Measurements from ENCODE around the gene CYGB.
A peak's percentile ranks its signal among the peaks of the same experiment; 100 is the strongest.
"Not testable (repeated sequence)": the region's sequence is repeated elsewhere in the genome, so short reads cannot be mapped to it uniquely, and the experiment has no call there.

CYGB gene

DNA sequence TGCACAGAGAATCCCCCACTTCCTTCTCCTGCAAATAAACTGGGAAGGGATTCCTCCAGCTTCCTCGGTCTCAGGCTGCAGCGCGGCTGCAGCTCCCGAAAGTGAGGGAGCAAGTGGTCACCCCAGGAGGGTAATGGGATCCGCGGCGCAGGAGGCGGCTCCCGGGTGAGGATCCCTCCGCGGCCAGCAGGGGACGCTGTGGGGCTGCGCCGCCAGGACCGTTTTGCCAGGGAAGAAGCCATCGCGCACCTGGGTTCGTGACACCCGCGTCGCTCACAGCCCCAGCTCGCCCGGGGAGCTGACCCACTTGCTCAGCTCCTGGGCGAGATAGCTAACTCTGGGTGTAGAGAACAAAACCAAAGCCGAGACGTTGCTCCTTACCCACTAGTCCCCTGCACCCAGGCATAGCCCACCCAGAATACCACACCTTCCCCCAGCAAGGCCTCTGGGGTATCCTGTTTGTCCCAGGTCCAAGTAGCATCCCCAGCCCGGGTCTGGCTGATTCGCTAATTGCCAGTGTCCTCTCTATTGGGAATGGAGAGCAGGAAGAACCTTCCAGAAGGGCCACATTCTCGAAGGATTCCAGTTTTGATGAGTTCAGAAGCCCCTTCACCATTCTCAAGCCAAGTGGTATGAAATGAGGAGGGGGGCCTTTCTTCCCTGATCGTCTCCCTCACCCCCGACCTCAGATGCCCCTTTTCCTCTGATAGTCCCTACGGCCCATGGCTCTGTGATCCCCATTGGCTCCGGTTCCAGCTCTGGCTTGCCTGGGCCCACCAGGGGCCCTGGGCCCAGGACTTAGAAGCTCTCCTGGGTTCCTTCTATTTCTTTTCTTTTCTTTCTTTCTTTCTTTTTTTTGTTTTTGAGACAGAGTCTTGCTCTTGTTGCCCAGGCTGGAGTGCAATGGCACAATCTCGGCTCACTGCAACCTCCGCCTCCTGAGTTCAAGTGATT is 14.1 kb downstream of the CYGB start:
- DNase-seq: peak; percentile 72 to 88 (median 83)

DNA sequence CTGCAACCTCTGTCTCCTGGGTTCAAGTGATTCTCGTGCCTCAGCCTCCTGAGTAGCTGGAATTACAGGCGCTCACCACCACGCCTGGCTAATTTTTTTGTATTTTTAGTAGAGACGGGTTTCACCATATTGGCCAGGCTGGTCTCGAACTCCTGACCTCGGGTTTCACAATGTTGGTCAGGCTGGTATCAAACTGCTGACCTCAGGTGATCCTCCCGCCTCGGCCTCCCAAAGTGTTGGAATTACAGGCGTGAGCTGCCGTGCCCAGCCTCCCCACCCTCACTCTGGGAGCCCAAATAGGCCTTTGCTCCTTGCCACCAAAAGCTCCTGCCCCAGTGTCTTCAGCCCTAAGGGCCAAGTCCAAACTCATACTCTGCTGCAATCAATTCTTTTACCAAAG is 15.8 kb downstream of the CYGB start:
- not testable (repeated sequence) for DNase-seq

DNA sequence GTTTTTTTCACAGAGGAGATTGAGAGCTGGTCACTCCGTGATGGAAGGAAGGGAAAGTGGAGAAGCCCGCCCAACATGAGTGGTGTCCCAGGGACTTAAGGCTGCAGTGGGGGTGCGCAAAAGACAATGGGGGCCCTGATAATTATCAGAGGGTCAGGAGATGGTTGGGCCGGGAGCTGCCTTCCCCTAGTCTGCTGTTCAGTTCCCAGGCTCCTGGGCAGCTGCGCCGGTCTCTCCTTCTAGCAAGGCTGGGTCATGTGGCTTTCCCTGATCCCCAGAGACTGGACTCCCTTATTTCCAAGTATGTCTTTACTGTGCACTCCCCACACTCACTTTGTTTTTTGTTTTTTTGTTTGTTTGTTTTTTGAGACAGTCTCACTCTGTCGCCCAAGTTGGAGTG is 16.2 kb downstream of the CYGB start:
- DNase-seq: no peak

DNA sequence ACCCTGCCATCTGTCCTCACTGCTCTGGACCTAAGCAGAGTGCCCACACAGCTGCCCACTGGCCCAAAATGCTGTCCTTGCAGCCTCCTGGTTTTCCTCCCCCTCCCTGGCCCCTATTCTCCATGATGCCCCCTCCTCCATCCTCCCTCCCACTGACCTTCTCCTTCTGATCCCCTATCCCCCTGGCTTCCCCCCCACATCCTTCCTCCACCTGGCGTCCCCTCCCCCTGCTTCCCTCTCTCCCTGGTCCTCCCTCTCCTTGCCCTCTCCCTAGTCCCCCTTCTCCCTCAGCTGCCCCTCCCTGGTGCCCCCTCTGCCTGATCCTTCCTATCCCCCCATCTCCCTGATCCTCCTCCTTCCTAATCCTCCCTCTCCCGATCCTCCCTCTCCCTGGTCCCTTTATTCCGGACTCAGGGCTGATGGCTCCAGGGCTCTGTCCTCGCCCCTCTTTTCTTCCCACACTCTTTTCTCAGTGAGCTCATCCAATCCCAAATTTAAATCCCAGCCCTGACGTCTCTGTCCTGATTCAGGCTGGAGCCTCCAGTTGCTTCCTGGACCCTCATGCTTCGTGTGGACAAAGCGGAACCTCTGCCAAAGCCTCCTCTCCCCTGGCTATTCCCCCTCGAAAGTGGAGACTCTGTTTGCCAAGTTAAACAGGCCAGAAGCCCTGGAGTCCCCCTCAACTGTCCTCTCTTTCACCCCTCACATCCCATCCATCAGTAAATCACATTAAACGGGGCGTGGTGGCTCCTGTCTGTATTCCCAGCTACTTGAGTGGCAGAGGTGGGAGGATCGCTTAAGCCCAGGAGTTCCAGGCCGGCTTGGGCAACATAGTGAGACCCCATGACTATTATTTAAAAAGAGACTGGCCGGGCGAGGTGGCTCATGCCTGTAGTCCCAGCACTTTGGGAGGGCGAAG is 18.2 kb downstream of the CYGB start:
- DNase-seq: no peak

DNA sequence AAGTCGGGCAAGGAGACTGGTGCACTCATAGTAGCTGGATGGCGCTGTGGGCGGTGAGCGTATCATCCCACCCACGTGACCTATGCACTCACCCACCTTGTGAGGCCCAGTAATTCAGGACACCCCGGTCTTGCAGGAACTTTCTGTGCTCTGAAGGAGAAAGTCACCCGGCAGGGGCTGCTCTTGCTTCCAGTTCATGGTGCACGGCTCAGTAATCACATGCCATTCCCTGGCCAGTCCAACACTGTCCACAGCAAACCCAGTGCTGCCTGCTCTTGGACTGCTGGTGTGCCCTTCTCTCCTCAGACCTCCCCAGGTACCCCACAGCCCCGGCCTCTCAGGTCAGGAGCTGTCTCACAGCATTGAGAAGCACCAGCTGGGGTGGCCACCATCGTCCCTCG is 19.9 kb downstream of the CYGB start:
- DNase-seq: peak; percentile 84 to 95 (median 92)

DNA sequence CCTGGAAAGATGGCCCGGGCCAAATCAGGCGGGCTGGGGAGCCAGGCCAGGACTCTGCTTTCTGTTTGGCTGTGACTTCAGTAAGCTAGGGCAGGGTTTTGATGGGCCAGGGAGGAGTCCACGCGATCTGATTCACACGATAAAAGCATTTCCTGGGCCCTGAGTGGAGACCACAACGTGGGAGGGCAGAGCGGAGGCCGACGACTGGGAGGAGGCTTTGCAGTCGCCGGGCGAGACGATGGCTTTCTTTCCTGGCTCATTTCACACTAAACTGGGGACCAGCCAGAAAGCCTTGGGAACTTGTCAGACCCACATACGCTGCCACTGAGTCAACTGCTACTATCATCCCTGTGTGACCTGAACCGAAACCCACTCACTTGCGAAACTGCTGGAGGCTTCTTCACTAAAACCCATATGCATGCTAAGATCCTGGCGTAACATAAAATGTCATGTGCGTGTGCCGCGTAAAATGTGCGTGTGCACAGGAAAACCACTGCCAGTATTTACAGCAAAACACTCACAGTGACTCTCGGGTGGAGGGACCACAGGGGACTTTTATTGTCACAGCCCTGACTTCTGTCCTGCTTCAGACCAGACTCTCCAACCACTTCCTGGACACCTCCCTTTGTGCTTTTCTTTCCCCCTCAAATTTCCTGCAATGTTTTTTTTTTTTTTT is 22.1 kb downstream of the CYGB start:
- DNase-seq: peak; percentile 95 to 99 (median 96)

DNA sequence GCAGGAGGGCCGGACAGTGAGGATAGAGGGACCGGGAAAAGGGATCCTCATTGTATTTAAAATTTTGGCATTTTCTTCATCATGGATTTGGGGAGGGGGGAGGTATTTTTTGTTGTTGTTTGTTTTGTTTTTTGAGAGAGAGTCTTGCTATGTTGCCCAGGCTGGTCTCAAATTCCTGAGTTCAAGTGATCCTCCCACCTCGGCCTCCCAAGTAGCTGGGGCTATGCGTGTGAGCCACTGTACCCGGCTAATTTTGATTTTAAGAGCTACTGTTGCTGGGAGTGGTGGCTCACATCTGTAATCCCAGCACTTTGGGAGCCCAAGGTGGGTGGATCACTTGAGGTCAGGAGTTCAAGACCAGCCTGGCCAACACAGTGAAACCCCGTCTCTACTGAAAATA is 23.2 kb downstream of the CYGB start:
- not testable (repeated sequence) for DNase-seq

DNA sequence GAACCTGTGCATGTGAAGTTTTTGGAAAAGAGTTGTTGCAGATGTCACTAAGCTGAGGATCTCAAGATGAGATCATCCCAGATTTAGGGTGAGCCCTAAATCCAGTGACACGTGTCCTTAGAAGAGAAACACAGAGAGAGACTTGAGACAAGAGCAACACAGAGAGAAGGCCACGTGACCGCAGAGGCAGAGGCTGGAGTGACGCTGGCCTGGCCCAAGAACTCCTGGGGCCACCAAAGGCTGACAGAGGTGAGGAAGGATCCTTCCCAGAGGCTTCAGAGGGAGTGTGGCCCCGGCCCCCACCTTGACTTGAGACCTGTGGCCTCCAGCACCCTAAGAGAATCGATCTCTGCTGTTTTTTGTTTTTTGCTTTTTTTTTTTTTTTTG is 24.2 kb downstream of the CYGB start:
- DNase-seq: peak in 1 of 4 experiments; percentile 34

DNA sequence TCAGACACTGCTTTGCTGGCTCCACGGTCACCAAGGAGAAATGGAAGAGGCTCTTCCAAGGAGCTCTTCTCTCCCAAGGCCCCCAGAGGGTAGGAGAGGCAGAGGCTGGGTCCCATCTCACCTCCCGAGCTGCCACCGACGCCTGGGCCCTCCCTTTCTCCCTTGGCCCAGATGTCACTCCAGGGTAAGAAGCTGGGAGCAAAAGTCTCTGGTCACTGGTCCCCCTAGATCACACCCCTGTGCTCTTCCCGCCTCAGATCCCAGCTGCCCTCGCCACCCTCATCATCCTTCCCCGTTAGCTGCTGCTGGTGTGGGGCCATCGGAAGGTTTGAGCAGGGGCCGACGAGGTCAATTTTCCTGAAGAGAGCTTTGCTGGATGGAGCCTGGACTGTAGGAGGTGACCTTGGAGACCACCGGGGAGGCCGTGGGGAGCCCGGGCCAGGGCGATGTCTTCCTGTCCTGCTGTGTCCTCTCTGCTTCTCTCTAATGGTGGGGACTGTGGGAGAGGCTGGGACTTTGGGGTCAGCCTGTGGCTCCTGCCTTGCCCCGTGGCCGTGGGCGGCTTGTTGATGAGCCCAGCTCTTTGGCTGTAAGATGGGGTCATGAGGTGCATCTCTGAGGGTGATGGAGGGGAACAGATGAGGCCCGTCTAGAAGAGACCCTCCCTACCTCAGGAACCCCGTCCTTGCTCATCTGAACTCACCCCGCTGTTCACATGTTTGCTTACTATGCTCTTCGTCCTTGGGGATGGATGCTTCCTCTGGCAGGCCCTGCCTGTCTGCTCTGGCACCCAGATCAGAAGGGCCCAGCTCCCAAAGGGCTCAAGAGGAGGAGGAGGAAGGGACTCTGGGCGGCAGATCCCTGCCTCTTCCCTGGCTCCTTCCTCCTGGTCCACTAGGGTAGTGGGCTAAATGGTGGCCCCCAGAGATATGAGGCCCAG is 24.9 kb downstream of the CYGB start:
- DNase-seq: no peak

DNA sequence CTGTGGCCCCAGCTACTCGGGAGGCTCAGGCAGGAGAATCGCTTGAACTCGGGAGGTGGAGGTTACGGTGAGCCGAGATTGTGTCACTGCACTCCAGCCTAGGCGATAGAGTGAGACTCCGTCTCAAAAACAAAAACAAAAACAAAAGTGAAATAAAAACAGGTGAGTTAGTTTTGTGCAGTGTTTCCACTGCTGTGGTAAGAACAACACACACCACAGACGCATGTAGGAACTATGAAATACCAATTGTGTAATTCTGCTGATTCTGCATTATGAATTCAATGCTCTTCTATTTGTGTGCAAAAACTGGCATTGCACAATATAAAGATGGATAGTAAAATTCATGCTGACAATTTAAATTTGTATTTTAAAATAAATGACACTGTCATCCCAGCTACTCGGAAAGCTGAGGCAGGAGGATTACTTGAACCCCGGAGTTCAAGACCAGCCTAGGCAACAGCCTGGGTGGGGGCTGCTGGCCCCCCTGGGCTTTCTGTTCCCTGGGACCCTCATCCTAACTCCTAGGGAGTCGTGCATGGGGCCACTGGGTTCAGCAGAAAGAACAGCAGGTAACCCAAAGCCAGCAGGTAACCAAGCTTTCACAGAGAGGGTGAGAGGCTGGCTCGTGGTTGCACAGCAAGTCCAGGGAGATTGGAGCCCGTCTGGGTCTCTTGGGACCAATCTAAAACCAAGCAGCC is 25.7 kb downstream of the CYGB start:
- peak in 2 of 4 experiments; percentile 86 to 89 for DNase-seq

DNA sequence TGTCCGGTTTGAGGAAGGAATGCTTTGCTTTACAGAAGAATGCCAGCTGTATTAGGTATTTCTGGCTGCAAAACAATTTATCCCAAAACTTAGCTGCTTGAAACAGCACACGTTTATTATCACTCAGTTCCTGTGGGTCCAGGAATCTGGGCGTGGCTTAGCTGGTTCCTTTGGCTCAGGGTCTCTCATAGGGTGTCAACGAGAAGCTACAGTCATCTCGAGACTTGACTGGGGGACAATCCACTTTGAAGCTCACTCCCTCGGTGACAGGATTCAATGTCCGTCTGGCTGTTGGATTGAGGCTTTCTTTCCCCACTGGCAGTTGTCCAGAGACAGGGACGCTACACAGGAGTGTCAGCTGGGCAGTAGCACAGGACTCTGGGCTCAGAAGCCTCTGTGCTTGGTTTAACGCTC is 26.7 kb downstream of the CYGB start:
- DNase-seq: no peak

DNA sequence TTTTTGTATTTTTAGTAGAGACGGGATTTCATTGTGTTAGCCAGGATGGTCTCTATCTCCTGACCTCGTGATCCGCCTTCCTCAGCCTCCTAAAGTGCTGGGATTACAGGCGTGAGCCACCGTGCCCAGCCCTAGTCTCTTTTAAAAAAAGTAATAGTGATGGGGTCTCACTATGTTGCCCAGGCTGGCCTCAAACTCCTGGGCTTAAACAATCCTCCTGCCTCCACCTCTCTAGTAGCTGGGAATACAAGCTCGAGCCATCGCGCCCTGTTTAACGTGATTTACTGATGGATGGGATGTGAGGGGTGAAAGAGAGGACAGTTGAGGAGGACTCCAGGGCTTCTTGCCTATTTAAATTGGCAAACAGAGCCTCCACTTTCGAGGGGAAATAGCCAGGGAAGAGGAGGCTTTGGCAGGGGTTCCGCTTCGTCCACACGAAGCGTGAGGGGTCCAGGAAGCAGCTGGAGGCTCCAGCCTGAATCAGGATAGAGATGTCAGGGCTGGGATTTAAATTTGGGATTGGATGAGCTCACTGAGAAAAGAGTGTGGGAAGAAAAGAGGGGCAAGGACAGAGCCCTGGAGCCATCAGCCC is 28.9 kb downstream of the CYGB start:
- DNase-seq: not testable (repeated sequence)

DNA sequence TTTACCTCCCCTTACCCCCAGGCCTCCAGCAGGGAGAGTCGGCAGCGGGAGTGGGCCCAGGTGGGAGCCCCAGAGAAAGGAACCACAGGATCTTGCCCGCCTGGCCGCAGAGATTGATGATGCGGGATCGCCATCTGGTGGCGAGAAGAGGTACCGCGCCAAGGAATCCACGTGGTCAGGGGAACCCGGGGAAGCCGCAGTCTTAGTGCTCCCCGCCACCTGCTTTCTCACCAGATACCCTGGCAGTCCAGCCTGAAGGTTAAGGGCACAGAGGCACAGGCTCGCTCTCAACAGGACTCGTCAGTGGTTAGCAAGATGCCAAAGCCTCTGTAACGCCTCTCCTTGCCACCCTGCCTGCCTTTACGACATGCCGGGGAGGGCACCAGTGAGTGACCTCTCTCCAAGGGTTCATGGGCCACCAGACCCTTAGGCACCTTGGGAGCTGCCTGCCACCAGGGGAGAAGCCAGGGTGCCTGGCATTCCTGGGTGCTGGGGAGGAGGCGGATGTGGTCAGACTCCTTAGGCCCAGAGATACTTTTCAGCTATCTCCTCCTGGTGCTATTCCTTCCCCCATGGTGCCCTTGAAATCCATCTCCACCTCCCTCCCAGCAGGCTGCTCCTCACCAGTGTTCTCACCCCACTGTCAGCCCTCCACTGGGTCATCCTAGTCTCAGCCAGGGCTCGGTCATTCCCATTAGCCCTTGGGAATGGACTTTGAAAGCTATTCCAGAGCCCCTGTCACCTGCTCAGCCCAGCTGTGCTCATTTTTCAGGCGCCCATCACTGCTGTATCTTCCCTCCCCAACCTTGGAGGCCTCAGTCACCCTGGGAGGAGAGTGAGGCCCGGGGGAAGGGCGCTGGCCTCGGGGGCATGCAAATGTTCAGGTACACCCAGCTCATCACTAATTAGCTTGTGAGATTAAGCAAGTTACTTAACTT is 30.8 kb downstream of the CYGB start:
- DNase-seq: peak; percentile 81 to 90 (median 86)

DNA sequence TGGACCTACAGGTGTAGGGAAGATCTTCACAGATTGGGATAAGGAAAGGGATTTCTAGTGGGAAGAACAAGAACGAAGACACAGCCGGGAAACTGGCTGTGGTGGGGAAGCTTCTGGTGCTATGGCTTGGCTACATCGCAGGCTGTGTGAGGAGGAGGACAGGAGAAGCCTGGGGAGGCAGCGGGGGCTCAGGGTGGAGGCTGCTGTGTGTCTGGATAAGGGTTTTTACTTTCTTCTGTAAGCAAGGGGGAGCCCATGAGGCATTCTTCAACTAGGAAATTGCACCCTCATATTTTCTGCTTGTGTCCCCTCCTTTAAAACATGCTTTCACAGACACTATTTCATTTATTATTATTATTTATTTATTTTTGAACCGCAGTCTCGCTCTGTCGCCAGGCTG is 33.4 kb downstream of the CYGB start:
- DNase-seq: peak; percentile 51 to 75 (median 62)

DNA sequence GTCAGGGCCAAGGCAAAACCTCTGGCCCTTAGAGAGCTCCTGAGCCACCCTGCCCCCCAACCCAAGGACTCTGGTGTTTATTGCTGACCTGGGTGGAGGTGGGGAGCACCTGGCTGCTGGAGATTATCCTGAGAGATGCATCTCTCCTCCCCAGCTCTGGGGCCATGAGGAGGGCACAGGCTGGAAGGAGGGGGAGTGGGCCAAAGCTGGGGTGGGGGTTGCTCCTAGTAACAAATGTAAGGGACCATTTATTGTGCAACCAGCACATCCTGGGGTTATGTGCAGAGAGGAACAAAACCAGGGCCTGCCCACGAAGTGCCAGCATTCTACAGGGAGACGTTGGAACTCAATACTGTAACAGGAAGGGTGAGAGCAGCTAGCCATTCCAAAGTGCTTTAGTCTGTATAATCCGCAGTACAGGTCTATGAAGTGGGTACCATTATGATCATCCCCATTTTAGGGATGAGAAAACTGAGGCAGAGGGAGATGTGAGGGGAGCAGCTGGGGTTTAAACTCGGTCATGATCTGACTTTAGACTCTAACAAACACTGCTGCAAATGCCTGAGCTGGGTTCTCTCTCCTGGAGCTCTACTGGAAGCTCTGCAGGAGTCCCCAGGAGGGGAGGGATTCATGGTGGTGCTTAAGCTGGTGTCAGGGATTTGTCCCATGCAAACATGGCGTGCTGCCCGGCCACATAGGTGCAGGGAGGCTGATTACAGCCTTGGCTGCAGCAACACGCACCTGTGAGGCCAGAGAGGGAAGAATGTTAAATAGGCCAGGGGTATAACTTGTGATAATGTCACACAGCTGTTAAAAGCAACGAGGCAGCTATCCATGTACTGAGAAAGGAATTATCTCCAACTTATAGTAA is 34.9 kb downstream of the CYGB start:
- peak; percentile 51 to 72 (median 72) for DNase-seq

DNA sequence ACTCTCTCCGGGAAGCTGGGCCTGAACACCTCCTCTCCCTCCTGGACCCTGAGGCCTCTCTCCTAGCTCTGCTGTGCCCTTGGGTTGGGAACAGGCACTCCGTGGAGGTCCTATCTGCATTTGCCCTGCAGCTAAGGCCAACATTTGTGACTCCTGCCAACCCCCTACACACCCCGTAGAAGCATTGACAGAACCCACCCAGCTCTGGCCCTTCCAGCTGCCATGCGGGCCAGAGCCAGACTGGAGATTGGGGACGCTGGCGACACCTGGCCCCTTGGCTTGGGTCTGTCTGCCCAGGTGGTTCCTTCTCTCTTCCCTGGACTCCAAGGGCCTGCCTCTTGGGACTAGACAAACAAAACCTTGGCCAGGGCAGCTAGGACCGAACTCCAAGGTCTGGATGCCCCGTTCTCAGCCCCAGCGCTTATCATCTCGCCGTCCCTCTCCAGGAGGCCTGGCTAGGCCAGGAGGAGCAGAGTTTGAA is 35.6 kb downstream of the CYGB start:
- DNase-seq: no peak

DNA sequence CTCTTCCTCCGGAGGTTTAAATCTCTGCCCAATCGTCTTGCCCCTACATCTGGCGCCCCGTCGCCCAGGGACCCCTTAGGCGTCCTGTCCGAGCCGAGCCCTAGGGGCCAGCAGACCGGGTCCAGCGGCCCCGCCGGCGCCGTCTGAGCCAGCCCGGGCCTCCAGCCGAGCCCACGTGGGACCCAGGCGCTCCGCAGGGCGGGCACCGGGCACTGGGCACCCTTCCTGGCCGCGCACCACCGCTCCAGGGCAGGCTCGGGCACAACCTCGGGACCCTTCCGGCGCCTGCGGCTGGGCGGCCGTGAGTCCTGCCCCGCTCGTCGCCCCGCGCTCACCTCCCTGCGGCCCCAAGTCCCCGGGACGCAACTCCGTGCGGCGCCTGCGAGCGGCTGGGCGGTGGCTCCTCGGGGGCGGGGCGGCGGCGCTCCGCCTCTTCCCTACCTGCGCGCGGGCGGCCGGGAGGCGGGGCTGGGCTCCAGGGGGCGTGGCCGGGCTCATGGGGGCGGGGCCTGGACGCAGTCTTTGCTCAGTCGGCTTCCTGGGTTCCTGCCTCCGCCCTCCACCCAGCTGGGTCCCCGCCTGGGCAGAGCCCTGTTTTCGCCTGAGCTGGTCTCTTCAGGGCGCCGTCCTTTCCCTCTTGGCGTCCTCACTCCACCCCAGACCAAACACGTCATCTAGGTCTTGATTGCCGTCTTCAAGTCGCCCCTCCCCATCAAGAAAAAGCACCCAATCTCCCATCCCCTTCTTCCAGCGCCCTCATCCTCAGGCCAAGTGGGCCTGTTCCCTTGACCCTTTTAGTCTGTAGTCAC is 36.3 kb downstream of the CYGB start, which contains the start of gene RHBDF2:
RHBDF2 (minus strand) TSS at position 406 of the 809 bp plus-strand sequence. CDS start 19,899 bp downstream, outside the sequence.
- DNase-seq: peak; percentile 95 to 97 (median 96)

All from suppressor macrophage (primary cell).